Measurements from ENCODE around the gene NPAS3. TPM values are rescaled to one million over a fixed set of nuclear protein-coding genes. Genes with fewer than 3 reads are reported as not detected.

The NPAS3 gene
- total RNA-seq, 1 donor from 2014 or later = not detected

- H3K27me3 ChIP-seq = no peaks in the 10 kb centered on the region
- H3K9me3 ChIP-seq (ENCODE audit: low read depth) = no peaks in the 10 kb centered on the region
- no peak overlapping the region for H2AFZ ChIP-seq (replicated peaks)
- H3K27ac Mint-ChIP-seq = no peak overlapping the region
- no peak for DNase-seq (ENCODE audit: low spot score)
- H3K9ac ChIP-seq = no peak overlapping the region
- no peak for TF ChIP-seq CTCF (IDR thresholded peaks at IDR 0.05)
- TF ChIP-seq EZH2 (IDR thresholded peaks at IDR 0.05) = no peak
- no peak for TF ChIP-seq EZH2phosphoT487 (IDR thresholded peaks at IDR 0.05)
- H3K4me1 ChIP-seq = peaks cover 7% of the 10 kb centered on the region
- H3K4me1 Mint-ChIP-seq = no peaks in the 10 kb centered on the region
- H3K4me3 ChIP-seq = no peak overlapping the region
- no peak overlapping the region for H3K4me3 Mint-ChIP-seq
- H3K36me3 ChIP-seq = no peaks in the 10 kb centered on the region
- H3K4me2 ChIP-seq = no peak overlapping the region
- peaks cover 14% of the 10 kb centered on the region for H3K36me3 Mint-ChIP-seq
- peaks cover 2% of the 10 kb centered on the region for H3K9me3 Mint-ChIP-seq
- no peaks in the 10 kb centered on the region for H4K20me1 ChIP-seq (ENCODE audit: low read depth)
- peaks cover 4% of the 10 kb centered on the region for H3K27me3 Mint-ChIP-seq (ENCODE audit: insufficient read depth, low read depth)
- H3F3A ChIP-seq (ENCODE audit: low read depth) = no peaks in the 10 kb centered on the region
- H3K27ac ChIP-seq = no peak overlapping the region
- no peaks in the 10 kb centered on the region for H3K79me2 ChIP-seq (ENCODE audit: low read depth)
Observed at GRCh38 chr14:33802737-33803136, 864.1 kb downstream of the NPAS3 start.

DNA sequence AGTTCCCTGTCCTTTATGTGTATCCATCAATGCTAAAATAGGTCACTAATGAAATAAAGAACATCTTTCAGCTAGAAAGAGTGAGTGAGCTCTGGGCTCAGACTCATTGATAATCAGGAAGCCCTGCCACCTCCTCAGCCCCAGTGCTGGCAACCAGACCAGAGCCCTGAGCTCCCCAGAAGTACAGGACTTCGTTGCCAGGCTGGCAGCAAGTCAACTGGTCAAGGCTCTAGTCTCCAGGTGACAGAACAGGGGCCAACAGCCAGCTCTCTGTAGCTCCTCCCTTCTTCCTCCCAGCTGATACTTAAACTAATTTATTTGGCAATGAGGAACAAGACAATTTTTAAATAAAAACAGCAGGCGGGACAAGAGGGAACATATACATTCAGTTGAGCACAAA, 866.9 kb downstream of the NPAS3 start:
- no peak overlapping the region for H3K27ac ChIP-seq
- no peak overlapping the region for H3K4me2 ChIP-seq
- H3K9me3 Mint-ChIP-seq = peaks cover 2% of the 10 kb centered on the region
- no peaks in the 10 kb centered on the region for H3F3A ChIP-seq (ENCODE audit: low read depth)
- DNase-seq (ENCODE audit: low spot score) = no peak
- no peak overlapping the region for H3K9ac ChIP-seq
- peaks cover 5% of the 10 kb centered on the region for H3K27me3 Mint-ChIP-seq (ENCODE audit: insufficient read depth, low read depth)
- no peaks in the 10 kb centered on the region for H3K4me1 Mint-ChIP-seq
- peaks cover 7% of the 10 kb centered on the region for H3K4me1 ChIP-seq
- H3K36me3 Mint-ChIP-seq = peaks cover 5% of the 10 kb centered on the region
- no peak overlapping the region for H3K4me3 ChIP-seq
- no peaks in the 10 kb centered on the region for H3K27me3 ChIP-seq
- H3K9me3 ChIP-seq (ENCODE audit: low read depth) = no peaks in the 10 kb centered on the region
- H2AFZ ChIP-seq (replicated peaks) = no peak overlapping the region
- no peak overlapping the region for H3K4me3 Mint-ChIP-seq
- no peak overlapping the region for H3K27ac Mint-ChIP-seq
- no peaks in the 10 kb centered on the region for H3K79me2 ChIP-seq (ENCODE audit: low read depth)
- no peaks in the 10 kb centered on the region for H4K20me1 ChIP-seq (ENCODE audit: low read depth)
- TF ChIP-seq CTCF (IDR thresholded peaks at IDR 0.05) (no peak), EZH2 (IDR thresholded peaks at IDR 0.05) (no peak), EZH2phosphoT487 (IDR thresholded peaks at IDR 0.05) (no peak)
- no peaks in the 10 kb centered on the region for H3K36me3 ChIP-seq

DNA sequence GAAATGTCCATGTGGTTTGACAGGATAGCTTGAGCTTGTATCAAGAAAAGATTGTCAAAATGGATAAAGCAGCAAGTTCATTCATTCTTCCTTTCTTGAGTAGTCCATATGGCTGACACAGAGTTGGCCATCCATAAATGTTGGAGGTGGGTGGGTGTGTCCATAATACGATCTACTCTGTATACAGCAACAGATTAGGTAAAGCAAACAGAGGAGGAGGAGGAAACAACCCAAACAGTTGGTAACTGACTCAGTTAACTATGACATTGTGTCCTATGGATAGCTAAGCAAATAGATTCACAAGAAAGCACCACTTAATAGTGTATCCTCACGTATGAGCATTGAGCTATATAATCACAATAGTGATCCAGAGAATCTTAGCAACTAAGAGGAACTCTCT, 868.2 kb downstream of the NPAS3 start:
- Histone ChIP-seq H3K4me1 (peaks cover 2% of the 10 kb centered on the region), H3K4me3 (no peak overlapping the region), H3K9ac (no peak overlapping the region), H3K27me3 (no peaks in the 10 kb centered on the region), H3K4me2 (no peak overlapping the region), H4K20me1 (ENCODE audit: low read depth) (no peaks in the 10 kb centered on the region), H3K36me3 (no peaks in the 10 kb centered on the region), H3K27ac (no peak overlapping the region), H3K9me3 (ENCODE audit: low read depth) (no peaks in the 10 kb centered on the region), H3K79me2 (ENCODE audit: low read depth) (no peaks in the 10 kb centered on the region), H3F3A (ENCODE audit: low read depth) (no peaks in the 10 kb centered on the region), H2AFZ (replicated peaks) (no peak overlapping the region)
- no peak for TF ChIP-seq CTCF (IDR thresholded peaks at IDR 0.05)
- no peak for TF ChIP-seq EZH2 (IDR thresholded peaks at IDR 0.05)
- no peak for TF ChIP-seq EZH2phosphoT487 (IDR thresholded peaks at IDR 0.05)
- Mint-ChIP-seq H3K36me3 (no peaks in the 10 kb centered on the region), H3K27me3 (ENCODE audit: insufficient read depth, low read depth) (peaks cover 4% of the 10 kb centered on the region), H3K27ac (no peak overlapping the region), H3K4me3 (no peak overlapping the region), H3K4me1 (no peaks in the 10 kb centered on the region), H3K9me3 (no peaks in the 10 kb centered on the region)
- no peak for DNase-seq (ENCODE audit: low spot score)
